Glomerular visceral epithelial cell (primary cell): ENCODE data around the gene TEX35.
"Not testable (repeated sequence)": the region's sequence is repeated elsewhere in the genome, so short reads cannot be mapped to it uniquely, and the experiment has no call there.

Experiments used
- DNase-seq: peaks from one replicate; pipeline ENCODE4 v3.0.0-alpha.2; 2016; ENCODE audit errors: extremely low spot score

TEX35 gene

GRCh38 chr1:178494569-178494971, 18.3 kb upstream of the TEX35 start:
- DNase-seq = no peak

GRCh38 chr1:178495158-178495557, 17.8 kb upstream of the TEX35 start:
- no peak for DNase-seq

GRCh38 chr1:178495741-178496409, 17.0 kb upstream of the TEX35 start:
- no peak for DNase-seq

GRCh38 chr1:178496410-178497135, 16.3 kb upstream of the TEX35 start, which contains the start of gene CLEC20A:
Gene CLEC20A, minus strand, starts transcription at chr1:178496964. Its CDS starts 25 bp downstream, at chr1:178496939.
- DNase-seq = no peak

GRCh38 chr1:178497903-178498478, 14.9 kb upstream of the TEX35 start:
- DNase-seq = no peak

GRCh38 chr1:178498896-178499675, 13.8 kb upstream of the TEX35 start:
- no peak for DNase-seq

GRCh38 chr1:178500091-178500770, 12.7 kb upstream of the TEX35 start:
- DNase-seq = no peak

- no peak for DNase-seq
These were observed 11.9 kb upstream of the TEX35 start for GRCh38 chr1:178500936-178501554.

GRCh38 chr1:178501705-178502329, 11.1 kb upstream of the TEX35 start:
- DNase-seq = peak; percentile 70

- no peak for DNase-seq
These were observed 10.6 kb upstream of the TEX35 start for GRCh38 chr1:178502330-178502714.

- no peak for DNase-seq
These were observed 10.1 kb upstream of the TEX35 start for GRCh38 chr1:178502856-178503255.

- DNase-seq = not testable (repeated sequence)
These were observed 9.6 kb upstream of the TEX35 start for GRCh38 chr1:178503316-178503715.

GRCh38 chr1:178503849-178504248, 9.1 kb upstream of the TEX35 start:
- no peak for DNase-seq

- no peak for DNase-seq
These were observed 8.6 kb upstream of the TEX35 start for GRCh38 chr1:178504286-178504685.

- DNase-seq = no peak
These were observed 6.7 kb upstream of the TEX35 start for GRCh38 chr1:178506177-178506576.

- DNase-seq = no peak
These were observed 6.2 kb upstream of the TEX35 start for GRCh38 chr1:178506669-178507068.

GRCh38 chr1:178509414-178510007, 3.4 kb upstream of the TEX35 start:
- DNase-seq = no peak

GRCh38 chr1:178510155-178510554, 2.8 kb upstream of the TEX35 start:
- no peak for DNase-seq

- no peak for DNase-seq
These were observed 522 bp downstream of the TEX35 start for GRCh38 chr1:178513278-178513983.

- no peak for DNase-seq
These were observed 3.2 kb downstream of the TEX35 start for GRCh38 chr1:178516110-178516509.
